ENCODE results near the gene PLS3.
A peak's percentile ranks its signal among the peaks of the same experiment; 100 is the strongest.

The PLS3 gene

GRCh38 chrX:115573185-115573584, 12.2 kb downstream of the PLS3 start:
- no peak for DNase-seq

- no peak for DNase-seq
Measured at GRCh38 chrX:115576676-115577075, 15.7 kb downstream of the PLS3 start.

GRCh38 chrX:115579327-115579726, 18.4 kb downstream of the PLS3 start:
- DNase-seq, result no peak

GRCh38 chrX:115579786-115580294, 18.9 kb downstream of the PLS3 start:
- DNase-seq, result no peak

GRCh38 chrX:115581759-115582615, 21.0 kb downstream of the PLS3 start:
- DNase-seq, result no peak

- no peak for DNase-seq
Measured at GRCh38 chrX:115582616-115583495, 21.9 kb downstream of the PLS3 start.

- DNase-seq, result no peak
Measured at GRCh38 chrX:115583496-115584004, 22.6 kb downstream of the PLS3 start.

- DNase-seq, result peak in 2 of 4 experiments; percentile 4 to 53
Measured at GRCh38 chrX:115584696-115585095, 23.7 kb downstream of the PLS3 start.

- no peak for DNase-seq
Measured at GRCh38 chrX:115588179-115588578, 27.2 kb downstream of the PLS3 start.

- DNase-seq, result no peak
Measured at GRCh38 chrX:115589419-115589818, 28.4 kb downstream of the PLS3 start.

GRCh38 chrX:115591420-115591819, 30.4 kb downstream of the PLS3 start:
- DNase-seq, result no peak

- no peak for DNase-seq
Measured at GRCh38 chrX:115591856-115592842, 31.2 kb downstream of the PLS3 start.

- DNase-seq, result peak in 3 of 4 experiments; percentile 15 to 37 (median 17)
Measured at GRCh38 chrX:115592997-115593734, 32.2 kb downstream of the PLS3 start.

GRCh38 chrX:115595049-115595448, 34.1 kb downstream of the PLS3 start:
- no peak for DNase-seq

GRCh38 chrX:115598556-115598955, 37.6 kb downstream of the PLS3 start:
- no peak for DNase-seq

- DNase-seq, result no peak
Measured at GRCh38 chrX:115602308-115602707, 41.3 kb downstream of the PLS3 start.

GRCh38 chrX:115602729-115603389, 41.9 kb downstream of the PLS3 start:
- DNase-seq, result no peak

- no peak for DNase-seq
Measured at GRCh38 chrX:115603534-115604074, 42.6 kb downstream of the PLS3 start.

- DNase-seq, result no peak
Measured at GRCh38 chrX:115606861-115607260, 45.9 kb downstream of the PLS3 start.

- DNase-seq, result no peak
Measured at GRCh38 chrX:115609621-115610020, 48.6 kb downstream of the PLS3 start.

Measured in suppressor macrophage (primary cell).